Kasumi-1 (cell line): ENCODE measurements around the gene S100PBP.
"Not testable (repeated sequence)": the region's sequence is repeated elsewhere in the genome, so short reads cannot be mapped to it uniquely, and the experiment has no call there.

Experiments used
- DNase-seq, 2 experiments: peaks; one replicate each; lab custom pipeline; 2025; lab: John Stamatoyannopoulos, UW

S100PBP gene

GRCh38 chr1:32786856-32787255, 30.6 kb upstream of the S100PBP start:
- peak; percentile 51 to 63 for DNase-seq

GRCh38 chr1:32789356-32789755, 28.1 kb upstream of the S100PBP start:
- DNase-seq: not testable (repeated sequence)

DNA sequence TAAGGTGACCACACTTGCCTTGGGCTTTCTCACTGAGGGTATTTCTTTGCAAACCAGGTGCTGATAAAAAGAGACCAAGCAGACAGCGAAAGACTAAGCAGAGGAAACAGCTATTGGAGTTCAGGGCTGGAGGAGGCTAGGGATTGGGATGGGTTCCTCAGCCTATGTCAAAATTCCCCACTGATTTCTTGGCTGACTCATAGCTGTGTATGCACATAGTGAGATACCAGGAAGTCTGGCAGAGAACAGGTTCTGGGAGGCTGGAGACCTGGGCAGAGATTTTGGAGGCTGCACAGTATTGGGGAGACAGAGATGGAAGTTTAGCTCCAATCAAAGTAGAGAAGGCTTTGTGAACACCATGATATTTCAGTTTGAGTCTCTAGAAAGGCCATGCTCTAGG, 25.6 kb upstream of the S100PBP start:
- DNase-seq: no peak

DNA sequence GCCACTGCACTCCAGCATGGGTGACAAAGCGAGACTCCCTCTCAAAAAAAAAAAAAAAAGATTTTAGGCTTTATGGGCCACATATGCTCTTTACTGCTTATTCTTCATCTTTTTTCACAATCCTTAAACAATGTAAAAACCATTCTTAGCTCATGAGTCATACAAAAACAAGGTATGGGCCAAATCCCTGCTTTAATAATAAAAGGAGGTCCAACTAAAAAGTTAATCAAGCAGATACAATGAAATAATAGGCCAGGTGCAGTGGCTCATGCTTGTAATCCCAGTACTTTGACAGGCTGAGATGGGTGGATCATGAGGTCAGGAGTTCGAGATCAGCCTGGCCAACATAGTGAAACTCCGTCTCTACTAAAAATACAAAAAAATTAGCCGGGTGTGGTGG, 21.7 kb upstream of the S100PBP start:
- DNase-seq: not testable (repeated sequence)

DNA sequence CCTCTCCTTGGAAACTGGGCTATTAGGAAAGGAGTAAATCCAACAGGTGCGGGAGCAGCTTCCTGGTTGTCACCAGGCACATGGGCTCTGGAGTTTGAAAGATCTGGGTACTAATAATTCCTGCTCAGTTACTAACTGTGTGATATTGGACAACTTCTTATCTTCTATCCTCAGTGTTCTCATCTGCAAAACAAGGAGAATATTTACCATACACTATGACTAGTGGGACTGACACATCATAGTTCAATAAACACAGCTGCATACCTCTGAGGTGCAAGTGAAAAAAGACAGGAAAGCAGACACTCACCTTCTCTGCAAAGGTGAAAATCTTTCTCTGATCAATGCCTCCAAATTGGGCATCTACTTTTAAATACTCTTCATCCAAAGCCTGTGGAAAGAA, 20.0 kb upstream of the S100PBP start:
- no peak for DNase-seq

GRCh38 chr1:32798191-32798590, 19.3 kb upstream of the S100PBP start:
- DNase-seq: no peak

- no peak for DNase-seq
These were observed 18.6 kb upstream of the S100PBP start for GRCh38 chr1:32798679-32799416.

GRCh38 chr1:32801096-32801715, 16.2 kb upstream of the S100PBP start:
- no peak for DNase-seq

DNA sequence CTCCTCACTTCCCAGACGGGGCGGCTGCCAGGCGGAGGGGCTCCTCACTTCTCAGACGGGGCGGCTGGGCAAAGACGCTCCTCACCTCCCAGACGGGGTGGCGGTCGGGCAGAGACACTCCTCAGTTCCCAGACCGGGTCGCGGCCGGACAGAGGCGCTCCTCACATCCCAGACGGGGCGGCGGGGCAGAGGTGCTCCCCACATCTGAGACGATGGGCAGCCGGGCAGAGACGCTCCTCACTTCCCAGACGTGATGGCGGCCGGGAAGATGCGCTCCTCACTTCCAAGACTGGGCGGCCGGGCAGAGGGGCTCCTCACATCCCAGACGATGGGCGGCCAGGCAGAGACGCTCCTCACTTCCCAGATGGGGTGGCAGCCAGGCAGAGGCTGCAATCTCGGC, 13.0 kb upstream of the S100PBP start:
- DNase-seq: not testable (repeated sequence)

DNA sequence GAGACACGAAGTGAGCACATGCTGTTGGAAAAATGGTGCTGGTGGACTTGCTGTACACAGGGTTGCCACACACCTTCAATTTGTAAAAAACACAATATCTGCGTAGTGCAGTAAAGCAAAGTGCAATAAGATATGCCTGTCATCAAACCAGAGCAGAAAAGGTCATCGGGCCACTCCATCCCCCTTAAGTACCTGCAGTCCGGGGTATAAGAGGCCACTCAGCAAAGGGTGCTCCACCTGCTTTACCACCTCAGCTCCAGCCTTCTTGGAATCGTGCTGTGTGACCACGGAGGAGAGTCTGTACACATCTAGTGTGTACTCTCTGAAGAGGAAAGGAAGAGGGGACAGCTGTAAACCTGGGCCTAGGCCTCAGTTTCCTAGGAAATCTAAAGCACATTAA, 11.2 kb upstream of the S100PBP start:
- no peak for DNase-seq

- no peak for DNase-seq
These were observed 10.4 kb upstream of the S100PBP start for GRCh38 chr1:32806910-32807523.

GRCh38 chr1:32808580-32808979, 8.9 kb upstream of the S100PBP start:
- no peak for DNase-seq

GRCh38 chr1:32810358-32810757, 7.1 kb upstream of the S100PBP start:
- DNase-seq: no peak

DNA sequence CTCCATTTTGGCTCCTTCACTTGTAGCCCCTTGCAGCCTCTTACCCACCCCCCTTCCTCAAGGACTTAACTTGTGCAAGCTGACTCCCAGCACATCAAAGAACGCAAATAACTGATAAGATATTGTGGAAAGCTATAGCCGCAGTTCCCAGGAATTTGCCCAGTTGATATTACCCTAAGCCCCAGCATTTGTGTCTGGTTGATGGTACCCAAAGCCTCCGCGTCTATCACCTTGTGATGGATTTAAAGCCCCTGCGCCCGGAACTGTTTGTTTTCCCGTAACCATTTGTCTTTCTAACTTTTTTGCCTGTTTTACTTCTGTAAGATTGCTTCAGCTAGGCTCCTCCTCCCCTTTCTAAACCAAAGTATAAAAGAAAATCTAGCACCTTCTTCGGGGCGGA, 6.2 kb upstream of the S100PBP start:
- no peak for DNase-seq

GRCh38 chr1:32811917-32812316, 5.5 kb upstream of the S100PBP start:
- no peak for DNase-seq

- no peak for DNase-seq
These were observed 3.3 kb upstream of the S100PBP start for GRCh38 chr1:32813941-32814739.

GRCh38 chr1:32816676-32817158, 736 bp upstream of the S100PBP start:
- peak; percentile 31 to 34 for DNase-seq

GRCh38 chr1:32817815-32818786, 648 bp downstream of the S100PBP start:
- peak; percentile 67 to 82 for DNase-seq

DNA sequence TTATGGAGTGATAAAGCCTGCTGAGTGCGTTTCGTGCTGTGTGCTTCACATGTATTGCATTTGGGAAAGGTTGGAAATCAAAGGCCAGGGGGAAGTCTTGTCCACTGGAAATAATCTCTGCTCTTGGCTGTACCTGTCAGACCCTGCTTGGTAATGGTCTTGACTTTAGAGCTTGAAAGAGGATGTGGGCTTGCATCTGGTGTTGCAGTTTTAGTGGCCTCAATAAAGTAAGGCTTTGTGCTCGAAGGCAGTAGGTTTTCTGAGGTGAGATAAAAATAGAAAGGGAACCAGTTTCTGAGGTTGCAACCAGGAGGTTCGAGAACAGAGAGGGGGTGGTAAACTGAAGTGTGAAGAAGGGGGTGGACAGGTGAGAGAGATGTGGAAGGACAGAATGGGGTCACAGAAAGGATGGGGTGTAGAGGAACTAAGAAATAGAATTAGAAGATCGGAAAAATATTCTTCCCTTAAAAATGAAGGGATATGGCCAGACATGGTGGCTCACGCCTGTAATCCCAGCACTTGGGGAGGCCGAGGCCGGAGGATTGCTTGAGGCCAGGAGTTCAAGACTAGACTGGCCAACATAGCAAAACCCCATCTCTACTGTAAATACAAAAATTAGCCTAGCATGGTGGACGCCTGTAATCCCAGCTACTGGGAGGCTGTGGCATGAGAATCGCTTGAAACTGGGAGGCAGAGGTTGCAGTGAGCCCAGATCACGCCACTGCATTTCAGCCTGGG, 1.5 kb downstream of the S100PBP start:
- peak; percentile 59 to 62 for DNase-seq

DNA sequence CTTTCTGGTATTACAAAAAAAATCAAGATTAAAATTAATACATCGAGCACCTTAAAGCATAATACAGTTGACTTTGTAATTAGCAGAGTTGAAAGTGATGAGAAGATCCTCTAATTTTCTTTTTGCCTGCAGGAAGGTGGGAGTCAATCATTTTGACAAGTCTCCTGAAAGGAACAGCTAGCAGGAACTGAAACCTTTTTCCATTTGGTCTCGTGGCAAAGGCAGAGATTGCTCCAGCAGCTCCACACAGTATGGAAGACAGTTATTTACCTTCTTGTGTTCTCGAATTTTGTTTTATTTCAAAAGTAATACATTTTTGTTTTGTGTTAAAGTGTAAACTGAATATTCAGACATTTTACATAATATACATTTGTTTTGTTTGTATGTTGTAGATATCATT, 7.7 kb downstream of the S100PBP start:
- DNase-seq: no peak
